ENCODE results near the gene SURF6.
A peak's percentile ranks its signal among the peaks of the same experiment; 100 is the strongest.
"Not testable (repeated sequence)": the region's sequence is repeated elsewhere in the genome, so short reads cannot be mapped to it uniquely, and the experiment has no call there.

Gene SURF6

DNA sequence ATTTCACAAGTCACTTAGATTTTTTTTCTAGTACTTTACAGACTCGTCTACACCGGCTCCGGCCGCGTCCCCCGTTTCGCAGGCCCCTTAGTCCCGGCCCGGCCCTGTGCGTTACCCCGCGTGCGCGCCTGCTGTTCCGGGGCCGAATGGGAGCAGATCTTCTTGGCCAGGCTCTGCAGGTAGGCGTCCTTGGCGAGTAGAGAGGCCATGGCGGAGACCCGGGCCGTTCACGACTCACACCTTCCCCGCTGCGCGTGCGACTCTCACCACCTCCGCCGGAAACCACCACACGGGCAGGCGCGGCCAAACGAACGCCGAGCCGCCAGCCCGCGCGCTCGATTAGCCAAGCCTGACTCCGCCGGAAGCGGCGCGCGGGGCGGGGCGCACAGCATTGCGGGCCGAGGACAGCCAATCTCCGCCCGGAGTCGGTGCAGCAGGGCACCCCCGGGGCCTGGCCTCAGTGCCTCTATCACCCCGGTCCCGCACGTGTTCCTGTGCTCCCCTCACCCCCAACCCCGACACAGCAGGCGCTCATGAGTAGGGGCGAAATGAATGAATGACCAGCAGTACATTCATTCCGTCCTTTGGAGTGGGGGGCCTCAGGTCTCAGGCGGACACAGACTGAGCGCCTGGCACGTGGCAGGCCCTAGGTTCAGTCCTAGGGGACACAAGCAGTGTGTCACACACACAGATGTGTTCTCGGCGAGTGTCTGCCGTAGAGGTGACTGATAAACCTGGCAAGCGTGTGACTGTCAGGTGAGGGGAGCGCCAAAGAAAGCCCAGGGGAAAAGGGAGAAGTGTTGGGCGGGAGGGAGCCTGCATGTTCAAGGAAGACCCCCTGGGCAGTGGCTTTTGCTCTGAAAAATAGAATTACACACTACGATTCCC lies at the start of gene SURF6:
SURF6 (minus strand) TSS at position 265 of the 888 bp plus-strand sequence; CDS start at position 209, 56 bp downstream.
- H3K27me3 ChIP-seq (ENCODE audit: insufficient read depth, low read length): no peaks in the 10 kb centered on the region
- H2AFZ ChIP-seq (ENCODE audit: low read length, unreplicated experiment): peak within 1 kb of the TSS; percentile 49
- H3K79me2 ChIP-seq (ENCODE audit: control insufficient read depth, insufficient read depth, low read length, unreplicated experiment): peaks cover 25% of the 10 kb centered on the region
- H3K36me3 ChIP-seq (ENCODE audit: insufficient read depth, low read length): peaks cover 16% of the 10 kb centered on the region; the same call in 1 of the 2 replicates
- peaks cover 8% of the 10 kb centered on the region for H3K4me1 ChIP-seq (ENCODE audit: control insufficient read depth, insufficient read depth, low read length, unreplicated experiment)
- no peak within 1 kb of the TSS for H3K27ac ChIP-seq (ENCODE audit: low read depth, low read length)
- peak within 1 kb of the TSS; percentile 91 for H3K4me3 ChIP-seq (ENCODE audit: low read depth, low read length)

DNA sequence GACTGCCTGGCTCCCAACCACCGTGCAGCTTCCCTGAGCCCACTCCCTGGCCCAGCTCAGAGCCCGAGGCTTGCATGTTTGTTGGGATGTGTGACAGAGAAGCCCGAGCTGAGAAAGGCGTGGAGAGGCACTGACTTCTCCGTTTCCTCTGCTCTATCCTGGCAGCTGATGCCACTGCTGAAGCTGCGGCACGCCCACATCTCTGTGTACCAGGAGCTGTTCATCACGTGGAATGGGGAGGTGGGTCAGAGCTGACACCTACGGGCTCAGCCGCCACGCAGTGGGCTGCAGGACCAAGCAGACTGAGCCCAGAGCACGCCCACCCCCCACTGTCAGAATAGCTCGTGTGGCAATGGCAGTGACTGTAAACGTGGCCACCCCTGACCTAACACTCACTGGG lies 49.5 kb upstream of the SURF6 start:
- Histone ChIP-seq H2AFZ (ENCODE audit: low read length, unreplicated experiment) (no peak overlapping the region), H3K36me3 (ENCODE audit: insufficient read depth, low read length) (no peaks in the 10 kb centered on the region), H3K27ac (ENCODE audit: low read depth, low read length) (no peak overlapping the region), H3K27me3 (ENCODE audit: insufficient read depth, low read length) (no peaks in the 10 kb centered on the region), H3K79me2 (ENCODE audit: control insufficient read depth, insufficient read depth, low read length, unreplicated experiment) (no peaks in the 10 kb centered on the region), H3K4me3 (ENCODE audit: low read depth, low read length) (no peak overlapping the region), H3K4me1 (ENCODE audit: control insufficient read depth, insufficient read depth, low read length, unreplicated experiment) (no peaks in the 10 kb centered on the region)

GRCh38 chr9:133384736-133385321 lies 48.8 kb upstream of the SURF6 start:
- Histone ChIP-seq H2AFZ (ENCODE audit: low read length, unreplicated experiment) (no peak overlapping the region), H3K79me2 (ENCODE audit: control insufficient read depth, insufficient read depth, low read length, unreplicated experiment) (no peaks in the 10 kb centered on the region), H3K27me3 (ENCODE audit: insufficient read depth, low read length) (no peaks in the 10 kb centered on the region), H3K4me3 (ENCODE audit: low read depth, low read length) (no peak overlapping the region), H3K36me3 (ENCODE audit: insufficient read depth, low read length) (no peaks in the 10 kb centered on the region), H3K27ac (ENCODE audit: low read depth, low read length) (no peak overlapping the region), H3K4me1 (ENCODE audit: control insufficient read depth, insufficient read depth, low read length, unreplicated experiment) (no peaks in the 10 kb centered on the region)

DNA sequence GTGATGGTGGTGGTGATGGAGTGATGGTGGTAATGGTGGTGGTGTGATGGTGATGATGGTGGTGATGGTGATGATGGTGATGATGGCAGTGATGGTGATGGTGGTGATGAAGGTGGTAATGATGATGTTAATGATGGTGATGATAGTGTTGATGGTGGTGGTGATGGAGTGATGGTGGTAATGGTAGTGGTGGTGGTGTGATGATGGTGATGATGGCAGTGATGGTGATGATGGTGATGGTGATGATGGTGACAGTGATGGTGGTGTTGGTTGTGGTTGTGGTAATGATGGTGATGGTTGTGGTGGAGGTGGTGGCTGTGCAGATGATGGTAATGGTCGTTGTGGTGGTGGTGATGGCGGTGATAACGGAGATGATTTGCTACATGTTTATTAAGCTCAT lies 47.5 kb upstream of the SURF6 start:
- no peaks in the 10 kb centered on the region for H3K27me3 ChIP-seq (ENCODE audit: insufficient read depth, low read length)
- H3K79me2 ChIP-seq (ENCODE audit: control insufficient read depth, insufficient read depth, low read length, unreplicated experiment): no peaks in the 10 kb centered on the region
- H3K27ac ChIP-seq (ENCODE audit: low read depth, low read length): no peak overlapping the region
- no peaks in the 10 kb centered on the region for H3K36me3 ChIP-seq (ENCODE audit: insufficient read depth, low read length)
- H2AFZ ChIP-seq (ENCODE audit: low read length, unreplicated experiment): no peak overlapping the region
- no peaks in the 10 kb centered on the region for H3K4me1 ChIP-seq (ENCODE audit: control insufficient read depth, insufficient read depth, low read length, unreplicated experiment)
- H3K4me3 ChIP-seq (ENCODE audit: low read depth, low read length): no peak overlapping the region

GRCh38 chr9:133382507-133383141 lies 46.6 kb upstream of the SURF6 start:
- Histone ChIP-seq H3K4me3 (ENCODE audit: low read depth, low read length) (no peak overlapping the region), H2AFZ (ENCODE audit: low read length, unreplicated experiment) (no peak overlapping the region), H3K36me3 (ENCODE audit: insufficient read depth, low read length) (no peaks in the 10 kb centered on the region), H3K27ac (ENCODE audit: low read depth, low read length) (no peak overlapping the region), H3K79me2 (ENCODE audit: control insufficient read depth, insufficient read depth, low read length, unreplicated experiment) (no peaks in the 10 kb centered on the region), H3K27me3 (ENCODE audit: insufficient read depth, low read length) (no peaks in the 10 kb centered on the region), H3K4me1 (ENCODE audit: control insufficient read depth, insufficient read depth, low read length, unreplicated experiment) (no peaks in the 10 kb centered on the region)

- Histone ChIP-seq H2AFZ (ENCODE audit: low read length, unreplicated experiment) (no peak overlapping the region), H3K27me3 (ENCODE audit: insufficient read depth, low read length) (no peaks in the 10 kb centered on the region), H3K36me3 (ENCODE audit: insufficient read depth, low read length) (no peaks in the 10 kb centered on the region), H3K79me2 (ENCODE audit: control insufficient read depth, insufficient read depth, low read length, unreplicated experiment) (peaks cover 6% of the 10 kb centered on the region), H3K4me3 (ENCODE audit: low read depth, low read length) (no peak overlapping the region), H3K4me1 (ENCODE audit: control insufficient read depth, insufficient read depth, low read length, unreplicated experiment) (no peaks in the 10 kb centered on the region), H3K27ac (ENCODE audit: low read depth, low read length) (no peak overlapping the region)
These were observed 44.7 kb upstream of the SURF6 start for GRCh38 chr9:133380734-133381133.

- Histone ChIP-seq H3K27me3 (ENCODE audit: insufficient read depth, low read length) (no peaks in the 10 kb centered on the region), H3K27ac (ENCODE audit: low read depth, low read length) (no peak overlapping the region), H3K4me1 (ENCODE audit: control insufficient read depth, insufficient read depth, low read length, unreplicated experiment) (no peaks in the 10 kb centered on the region), H3K36me3 (ENCODE audit: insufficient read depth, low read length) (no peaks in the 10 kb centered on the region), H3K79me2 (ENCODE audit: control insufficient read depth, insufficient read depth, low read length, unreplicated experiment) (peaks cover 19% of the 10 kb centered on the region), H3K4me3 (ENCODE audit: low read depth, low read length) (no peak overlapping the region), H2AFZ (ENCODE audit: low read length, unreplicated experiment) (no peak overlapping the region)
These were observed 43.4 kb upstream of the SURF6 start for GRCh38 chr9:133379153-133380086.

DNA sequence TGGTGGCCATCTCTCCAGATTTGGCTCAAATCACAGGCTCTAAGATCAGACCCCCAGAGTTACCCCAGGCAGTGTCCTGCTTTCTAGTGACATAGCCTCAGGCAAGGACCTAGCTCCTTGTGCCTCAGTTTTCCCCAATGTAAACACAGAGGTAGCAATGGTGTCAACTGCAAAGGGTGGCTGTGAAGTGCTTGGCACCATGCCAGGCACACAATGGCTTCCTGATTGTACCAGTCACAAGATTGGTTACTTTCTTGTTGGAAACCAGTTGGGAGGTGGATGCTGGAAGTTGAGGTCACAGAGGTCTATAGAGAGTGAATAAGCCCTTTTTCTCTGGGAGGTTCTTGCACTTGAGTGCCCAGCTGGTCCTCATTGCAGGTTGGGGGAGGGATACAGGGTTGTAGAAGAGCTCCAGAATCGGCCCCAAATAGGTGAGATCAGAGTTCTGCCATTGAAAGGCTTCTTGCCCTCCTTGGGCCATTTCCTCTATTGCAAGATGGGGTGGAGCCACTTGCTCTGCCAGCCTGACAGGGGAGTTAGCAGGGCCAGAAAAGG lies 42.5 kb upstream of the SURF6 start:
- Histone ChIP-seq H3K4me3 (ENCODE audit: low read depth, low read length) (no peak overlapping the region), H3K36me3 (ENCODE audit: insufficient read depth, low read length) (no peaks in the 10 kb centered on the region), H3K4me1 (ENCODE audit: control insufficient read depth, insufficient read depth, low read length, unreplicated experiment) (peaks cover 5% of the 10 kb centered on the region), H3K27me3 (ENCODE audit: insufficient read depth, low read length) (no peaks in the 10 kb centered on the region), H3K79me2 (ENCODE audit: control insufficient read depth, insufficient read depth, low read length, unreplicated experiment) (peaks cover 28% of the 10 kb centered on the region), H2AFZ (ENCODE audit: low read length, unreplicated experiment) (no peak overlapping the region), H3K27ac (ENCODE audit: low read depth, low read length) (no peak overlapping the region)

DNA sequence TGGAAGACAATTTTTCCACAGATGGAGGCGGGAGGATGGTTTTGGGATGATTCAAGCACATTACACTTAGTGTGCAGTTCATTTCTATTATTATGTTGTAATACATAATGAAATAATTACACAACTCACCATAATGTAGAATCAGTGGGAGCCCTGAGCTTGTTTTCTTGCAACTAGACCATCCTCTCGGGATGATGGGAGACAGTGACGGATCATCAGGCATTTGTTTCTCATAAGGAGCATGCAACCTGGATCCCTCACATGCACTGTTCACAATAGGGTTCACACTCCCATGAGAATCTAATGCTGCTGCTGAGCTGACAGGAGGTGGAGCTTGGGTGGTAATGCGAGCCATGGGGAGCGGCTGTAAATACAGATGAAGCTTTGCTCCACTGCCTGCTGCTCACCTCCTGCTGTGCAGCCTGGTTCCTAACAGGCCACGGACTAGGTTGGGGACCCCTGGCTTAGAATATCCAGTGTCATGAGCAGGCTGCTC lies 41.8 kb upstream of the SURF6 start:
- no peak overlapping the region for H2AFZ ChIP-seq (ENCODE audit: low read length, unreplicated experiment)

DNA sequence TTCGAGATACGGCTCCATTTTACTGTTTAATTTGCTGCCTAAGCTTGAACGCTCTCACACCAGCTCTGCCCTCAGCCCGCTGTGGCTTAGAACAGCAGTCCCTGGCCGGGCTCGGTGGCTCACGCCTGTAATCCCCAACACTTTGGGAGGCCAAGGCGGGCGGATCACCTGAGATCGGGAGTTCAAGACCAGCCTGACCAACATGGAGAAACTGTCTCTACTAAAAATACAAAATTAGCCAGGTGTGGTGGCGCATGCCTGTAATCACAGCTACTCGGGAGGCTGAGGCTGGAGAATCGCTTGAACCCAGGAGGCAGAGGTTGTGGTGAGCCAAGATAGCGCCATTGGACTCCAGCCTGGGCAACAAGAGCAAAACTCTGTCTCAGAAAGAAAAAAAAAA lies 41.3 kb upstream of the SURF6 start:
- not testable (repeated sequence) for H3K27me3 ChIP-seq (ENCODE audit: insufficient read depth, low read length); H3K27ac ChIP-seq (ENCODE audit: low read depth, low read length); H2AFZ ChIP-seq (ENCODE audit: low read length, unreplicated experiment); H3K4me3 ChIP-seq (ENCODE audit: low read depth, low read length); H3K36me3 ChIP-seq (ENCODE audit: insufficient read depth, low read length)
- H3K4me1 ChIP-seq (ENCODE audit: control insufficient read depth, insufficient read depth, low read length, unreplicated experiment): peaks cover 13% of the 10 kb centered on the region
- H3K79me2 ChIP-seq (ENCODE audit: control insufficient read depth, insufficient read depth, low read length, unreplicated experiment): peaks cover 40% of the 10 kb centered on the region

More for the DNA sequence above, 41.8 kb upstream of the SURF6 start:
- no peaks in the 10 kb centered on the region for H3K36me3 ChIP-seq (ENCODE audit: insufficient read depth, low read length)
- no peaks in the 10 kb centered on the region for H3K27me3 ChIP-seq (ENCODE audit: insufficient read depth, low read length)
- H3K4me3 ChIP-seq (ENCODE audit: low read depth, low read length): no peak overlapping the region
- no peak overlapping the region for H3K27ac ChIP-seq (ENCODE audit: low read depth, low read length)
- H3K4me1 ChIP-seq (ENCODE audit: control insufficient read depth, insufficient read depth, low read length, unreplicated experiment): peaks cover 8% of the 10 kb centered on the region
- peaks cover 35% of the 10 kb centered on the region for H3K79me2 ChIP-seq (ENCODE audit: control insufficient read depth, insufficient read depth, low read length, unreplicated experiment)

Data from ACC112 (cell line).